Natural killer cell treated with Interleukin-12 subunit alpha and Interleukin-12 subunit beta and Interleukin-15 and Interleukin-18, amount 100 ng/mL, for 72 hours (primary cell): ENCODE results near the gene GRHL1. TPM values are rescaled to one million over a fixed set of nuclear protein-coding genes. Genes with fewer than 3 reads are reported as not detected.
A peak's percentile ranks its signal among the peaks of the same experiment; 100 is the strongest.
"Not testable (repeated sequence)": the region's sequence is repeated elsewhere in the genome, so short reads cannot be mapped to it uniquely, and the experiment has no call there.

ENCODE experiments used
- ATAC-seq, 2 donors: fragments of 150-1000 bp; cut with Tn5 transposase in 1 of 2; sonication (Bioruptor Pico), chemical (Tn5 transposase) in 1 of 2; 2 replicates each; pipeline ENCODE4 v1.10.0; 2021
- DNase-seq: peaks from one replicate; pipeline ENCODE4 v3.0.0; 2022; ENCODE audit warnings: low spot score
- H3K27ac Mint-ChIP-seq, 2 donors: 1 replicate in 1 of 2; 2 replicates in 1 of 2; pipeline ENCODE4 v1.8.0; 2022; ENCODE audit warnings: mixed read lengths in 2 of 2, mild to moderate bottlenecking in 1 of 2, moderate library complexity in 1 of 2
- H3K27me3 Mint-ChIP-seq, 2 donors: 1 replicate in 1 of 2; 2 replicates in 1 of 2; pipeline ENCODE4 v1.8.0; 2022; ENCODE audit warnings: mixed read lengths in 2 of 2
- H3K36me3 Mint-ChIP-seq: one replicate; pipeline ENCODE4 v1.8.0; 2022; ENCODE audit warnings: mixed read lengths
- H3K4me1 Mint-ChIP-seq, 2 donors: 1 replicate in 1 of 2; 2 replicates in 1 of 2; pipeline ENCODE4 v1.8.0; 2022; ENCODE audit warnings: low read depth in 2 of 2, mixed read lengths in 2 of 2, mild to moderate bottlenecking in 1 of 2
- H3K4me3 Mint-ChIP-seq: one replicate; pipeline ENCODE4 v1.8.0; 2022; ENCODE audit warnings: mixed read lengths
- H3K9me3 Mint-ChIP-seq: 2 replicates; pipeline ENCODE4 v1.8.0; 2022; ENCODE audit warnings: mixed read lengths
- total RNA-seq, 2 donors: library from RNA; stranded (reverse); gene quantifications; one replicate each; pipeline ENCODE4 v1.2.3, GENCODE V29; 2022

GRHL1 gene
- total RNA-seq, 2 donors from 2014 or later: 1.1 to 1.4 TPM

- H3K4me3 Mint-ChIP-seq: no peak overlapping the region
- DNase-seq (no peak), ATAC-seq (no peak)
- H3K9me3 Mint-ChIP-seq: no peaks in the 10 kb centered on the region
- H3K4me1 Mint-ChIP-seq: peaks cover 0 to 3% of the 10 kb centered on the region in 2 donors
- peaks cover 0 to 3% of the 10 kb centered on the region in 2 donors for H3K27me3 Mint-ChIP-seq
- H3K36me3 Mint-ChIP-seq: no peaks in the 10 kb centered on the region
- no peak overlapping the region for H3K27ac Mint-ChIP-seq
Observed at GRCh38 chr2:10008809-10009176, 57.3 kb downstream of the GRHL1 start.

GRCh38 chr2:10009271-10009810, 57.8 kb downstream of the GRHL1 start:
- H3K36me3 Mint-ChIP-seq: no peaks in the 10 kb centered on the region
- ATAC-seq (no peak), DNase-seq (no peak)
- no peak overlapping the region for H3K4me3 Mint-ChIP-seq
- no peak overlapping the region for H3K27ac Mint-ChIP-seq
- peaks cover 0 to 3% of the 10 kb centered on the region in 2 donors for H3K4me1 Mint-ChIP-seq
- peaks cover 0 to 3% of the 10 kb centered on the region in 2 donors for H3K27me3 Mint-ChIP-seq
- no peaks in the 10 kb centered on the region for H3K9me3 Mint-ChIP-seq

- ATAC-seq (peak in 1 of 2 donors; percentile 21), DNase-seq (no peak)
- Mint-ChIP-seq H3K36me3 (no peaks in the 10 kb centered on the region), H3K9me3 (no peaks in the 10 kb centered on the region), H3K4me3 (no peak overlapping the region), H3K4me1 (peaks cover 0 to 3% of the 10 kb centered on the region in 2 donors), H3K27me3 (peaks cover 0 to 3% of the 10 kb centered on the region in 2 donors), H3K27ac (no peak overlapping the region)
Observed at GRCh38 chr2:10009811-10010781, 58.6 kb downstream of the GRHL1 start.

GRCh38 chr2:10010861-10011605, 59.5 kb downstream of the GRHL1 start:
- H3K36me3 Mint-ChIP-seq, H3K27me3 Mint-ChIP-seq, H3K9me3 Mint-ChIP-seq, ATAC-seq, DNase-seq, H3K4me3 Mint-ChIP-seq, H3K27ac Mint-ChIP-seq, H3K4me1 Mint-ChIP-seq: not testable (repeated sequence)

- DNase-seq, H3K4me1 Mint-ChIP-seq, H3K36me3 Mint-ChIP-seq, ATAC-seq, H3K27ac Mint-ChIP-seq, H3K4me3 Mint-ChIP-seq, H3K27me3 Mint-ChIP-seq, H3K9me3 Mint-ChIP-seq: not testable (repeated sequence)
Observed at GRCh38 chr2:10011606-10012325, 60.3 kb downstream of the GRHL1 start.

- not testable (repeated sequence) for H3K27me3 Mint-ChIP-seq, ATAC-seq, H3K36me3 Mint-ChIP-seq, DNase-seq, H3K4me1 Mint-ChIP-seq, H3K9me3 Mint-ChIP-seq, H3K4me3 Mint-ChIP-seq, H3K27ac Mint-ChIP-seq
Observed at GRCh38 chr2:10012366-10012962, 61.0 kb downstream of the GRHL1 start.

- DNase-seq: no peak
- Mint-ChIP-seq H3K4me3 (no peak overlapping the region), H3K4me1 (no peaks in the 10 kb centered on the region), H3K36me3 (no peaks in the 10 kb centered on the region), H3K27ac (no peak overlapping the region), H3K9me3 (no peaks in the 10 kb centered on the region), H3K27me3 (no peaks in the 10 kb centered on the region)
- peak in 1 of 2 donors; percentile 50 for ATAC-seq
Observed at GRCh38 chr2:10012963-10013461, 61.5 kb downstream of the GRHL1 start.

- not testable (repeated sequence) for H3K36me3 Mint-ChIP-seq, H3K27me3 Mint-ChIP-seq, DNase-seq, H3K4me3 Mint-ChIP-seq, ATAC-seq, H3K4me1 Mint-ChIP-seq, H3K27ac Mint-ChIP-seq, H3K9me3 Mint-ChIP-seq
Observed at GRCh38 chr2:10013651-10014417, 62.3 kb downstream of the GRHL1 start.

GRCh38 chr2:10014418-10015190, 63.1 kb downstream of the GRHL1 start:
- Mint-ChIP-seq H3K27ac (no peak overlapping the region), H3K4me1 (no peaks in the 10 kb centered on the region), H3K27me3 (peaks cover 0 to 2% of the 10 kb centered on the region in 2 donors), H3K4me3 (no peak overlapping the region), H3K9me3 (no peaks in the 10 kb centered on the region), H3K36me3 (no peaks in the 10 kb centered on the region)
- ATAC-seq (no peak), DNase-seq (no peak)

- not testable (repeated sequence) for H3K4me1 Mint-ChIP-seq, H3K36me3 Mint-ChIP-seq, H3K4me3 Mint-ChIP-seq, H3K9me3 Mint-ChIP-seq, DNase-seq, H3K27ac Mint-ChIP-seq, H3K27me3 Mint-ChIP-seq, ATAC-seq
Observed at GRCh38 chr2:10015376-10015989, 64.0 kb downstream of the GRHL1 start.

- Mint-ChIP-seq H3K36me3 (no peaks in the 10 kb centered on the region), H3K9me3 (no peaks in the 10 kb centered on the region), H3K4me3 (no peak overlapping the region), H3K4me1 (no peaks in the 10 kb centered on the region), H3K27me3 (peaks cover 0 to 4% of the 10 kb centered on the region in 2 donors), H3K27ac (no peak overlapping the region)
- DNase-seq (no peak), ATAC-seq (peak in 1 of 2 donors; percentile 41)
Observed at GRCh38 chr2:10016001-10016801, 64.7 kb downstream of the GRHL1 start.
